Endothelial cell of umbilical vein (primary cell): Measurements from ENCODE around the gene KRTAP4-9. TPM values are rescaled to one million over a fixed set of nuclear protein-coding genes. Genes with fewer than 3 reads are reported as not detected.
"Not testable (repeated sequence)": the region's sequence is repeated elsewhere in the genome, so short reads cannot be mapped to it uniquely, and the experiment has no call there.

ENCODE experiments used
- BruUV-seq: library from RNA; stranded (reverse); fragments of 400-500 nt; replicated peaks from 2 replicates; lab custom pipeline; 2021; lab: Mats Ljungman, UMichigan
- CTCF ChIA-PET: fragments of 300-600, 350-600 bp; sonication (Branson Sonifier 250); formaldehyde crosslinking; loops from one replicate; lab custom pipeline; 2021; ENCODE audit warnings: antibody characterized with exemption, inconsistent platforms; lab: Charles Lee
- POLR2A ChIA-PET: fragments of 300-600, 350-600 bp; sonication (Branson Sonifier 250); formaldehyde crosslinking; loops from one replicate; lab custom pipeline; 2021; ENCODE audit warnings: antibody characterized with exemption, inconsistent platforms; lab: Charles Lee
- DNase-seq: peaks from one replicate; pipeline ENCODE4 v3.0.0-alpha.2; 2011; ENCODE audit warnings: low read depth, low spot score
- FAIRE-seq: peaks from 2 replicates; lab custom pipeline; 2011; peaks lifted over from hg19 to GRCh38; lab: Jason Lieb, UNC
- H2AFZ ChIP-seq: 2 replicates; pipeline ENCODE4 v1.6.0; 2012; ENCODE audit warnings: low read depth, low read length, control low read depth, inconsistent platforms
- H3K27ac ChIP-seq: 2 replicates; pipeline ENCODE4 v1.5.1; 2011; ENCODE audit warnings: low read depth, mild to moderate bottlenecking, control low read depth, low read length, moderate library complexity; ENCODE audit not compliant: insufficient read depth
- H3K27me3 ChIP-seq, 2 experiments: 2 replicates each; pipeline versions ENCODE4 v1.6.0 to v1.6.1; 2011; ENCODE audit warnings: low read length in 2 of 2, mixed read lengths in 1 of 2; ENCODE audit not compliant: control insufficient read depth in 2 of 2, insufficient read depth in 2 of 2
- H3K36me3 ChIP-seq, 2 experiments: 2 replicates in 1 of 2; 3 replicates in 1 of 2; pipeline ENCODE4 v1.5.1; 2011; ENCODE audit warnings: low read length in 2 of 2, mild to moderate bottlenecking in 1 of 2, moderate library complexity in 1 of 2; ENCODE audit not compliant: control insufficient read depth in 2 of 2, insufficient read depth in 2 of 2; ENCODE audit errors: extremely low read depth in 1 of 2
- H3K4me1 ChIP-seq: 3 replicates; pipeline ENCODE4 v1.5.1; 2011; ENCODE audit warnings: mild to moderate bottlenecking, low read length; ENCODE audit not compliant: control insufficient read depth, insufficient read depth; ENCODE audit errors: extremely low read depth
- H3K4me2 ChIP-seq: 2 replicates; pipeline ENCODE4 v1.6.1; 2011; ENCODE audit warnings: low read length, control low read depth, mixed read lengths; ENCODE audit not compliant: insufficient read depth
- H3K4me3 ChIP-seq, 3 experiments: fragments of 200-600 bp in 1 of 3; sonication (generic), shearing (Covaris generic) in 1 of 3; replicated peaks in 1 of 3; 2 replicates each; pipeline ENCODE4 v1.5.1; 2011 to 2016; ENCODE audit warnings: control low read depth in 3 of 3, low read length in 3 of 3, mild to moderate bottlenecking in 2 of 3, inconsistent platforms in 1 of 3, low read depth in 1 of 3, moderate library complexity in 1 of 3; ENCODE audit not compliant: insufficient read depth in 1 of 3
- H3K79me2 ChIP-seq: 2 replicates; pipeline ENCODE4 v1.6.0; 2012; ENCODE audit warnings: low read length, inconsistent platforms; ENCODE audit not compliant: control insufficient read depth, insufficient read depth
- H3K9ac ChIP-seq: replicated peaks from 2 replicates; pipeline ENCODE3; 2011; ENCODE audit warnings: low read length, control low read depth; ENCODE audit not compliant: insufficient read depth; ENCODE audit errors: extremely low read depth
- H3K9me1 ChIP-seq: replicated peaks from 3 replicates; pipeline ENCODE4 v1.6.0; 2011; ENCODE audit warnings: mild to moderate bottlenecking, low read length; ENCODE audit not compliant: control insufficient read depth, insufficient read depth; ENCODE audit errors: extremely low read depth
- H3K9me3 ChIP-seq: replicated peaks from 2 replicates; pipeline ENCODE4 v1.5.1; 2012; ENCODE audit warnings: low read length, inconsistent platforms; ENCODE audit not compliant: control insufficient read depth, insufficient read depth
- H4K20me1 ChIP-seq: replicated peaks from 2 replicates; pipeline ENCODE3; 2011; ENCODE audit warnings: mild to moderate bottlenecking, low read length; ENCODE audit not compliant: control insufficient read depth, insufficient read depth; ENCODE audit errors: extremely low read depth
- EZH2 ChIP-seq: IDR thresholded peaks from 2 replicates; pipeline ENCODE4 v1.6.1; 2012; ENCODE audit warnings: borderline replicate concordance, low read depth, mild to moderate bottlenecking, moderate library complexity, low read length, inconsistent platforms; ENCODE audit not compliant: severe bottlenecking
- FOS ChIP-seq: IDR thresholded peaks from 2 replicates; pipeline ENCODE4 v1.6.1; 2011; ENCODE audit warnings: mild to moderate bottlenecking, low read length, moderate library complexity, borderline replicate concordance; ENCODE audit not compliant: insufficient read depth
- POLR2AphosphoS5 ChIP-seq: IDR thresholded peaks from 2 replicates; pipeline ENCODE4 v1.6.1; 2012; ENCODE audit warnings: low read depth, mild to moderate bottlenecking, control low read depth, low read length, moderate library complexity; ENCODE audit not compliant: insufficient read depth
- dilution Hi-C: fragments of 300-500 bp; cut with MboI; formaldehyde crosslinking; loops from one replicate; pipeline ENCODE4 v1.15.0; 2019; ENCODE audit warnings: low sequenced_read_pairs; ENCODE audit not compliant: extremely low pct_ligation_motif_present
- intact Hi-C: fragments of 100-400 bp; cut with micrococcal nuclease; formaldehyde crosslinking; loops from one replicate; pipeline ENCODE4 v1.10.0; 2022
- polyA plus RNA-seq, 4 experiments: library from polyadenylated mRNA; depleted of rRNA in 3 of 4; stranded (reverse) in 3 of 4; unstranded in 1 of 4; fragments of >200 nt; gene quantifications; 2 replicates each; pipeline versions ENCODE4 v1.2.1 to v1.2.3, GENCODE V29; 2011 to 2012; ENCODE audit warnings: missing spikeins in 1 of 4
- total RNA-seq: library from RNA; stranded (reverse); gene quantifications from 2 replicates; pipeline ENCODE4 v1.2.3, GENCODE V29; 2021
- TF ChIP-seq, protein P1 (sequence below), 2 donors: IDR thresholded peaks; 1 replicate in 1 of 2; 2 replicates in 1 of 2; pipeline ENCODE4 v1.5.1; 2011; ENCODE audit warnings: low read length in 2 of 2, mild to moderate bottlenecking in 2 of 2, moderate library complexity in 2 of 2, control low read depth in 1 of 2, inconsistent platforms in 1 of 2, low read depth in 1 of 2; ENCODE audit not compliant: insufficient read depth in 1 of 2; ENCODE audit errors: extremely low read depth in 1 of 2

Gene KRTAP4-9
- total and polyA plus RNA-seq, 2 donors (not counting 3 experiments of a cell fraction or from before 2014, with no cell fraction given), result not detected

DNA sequence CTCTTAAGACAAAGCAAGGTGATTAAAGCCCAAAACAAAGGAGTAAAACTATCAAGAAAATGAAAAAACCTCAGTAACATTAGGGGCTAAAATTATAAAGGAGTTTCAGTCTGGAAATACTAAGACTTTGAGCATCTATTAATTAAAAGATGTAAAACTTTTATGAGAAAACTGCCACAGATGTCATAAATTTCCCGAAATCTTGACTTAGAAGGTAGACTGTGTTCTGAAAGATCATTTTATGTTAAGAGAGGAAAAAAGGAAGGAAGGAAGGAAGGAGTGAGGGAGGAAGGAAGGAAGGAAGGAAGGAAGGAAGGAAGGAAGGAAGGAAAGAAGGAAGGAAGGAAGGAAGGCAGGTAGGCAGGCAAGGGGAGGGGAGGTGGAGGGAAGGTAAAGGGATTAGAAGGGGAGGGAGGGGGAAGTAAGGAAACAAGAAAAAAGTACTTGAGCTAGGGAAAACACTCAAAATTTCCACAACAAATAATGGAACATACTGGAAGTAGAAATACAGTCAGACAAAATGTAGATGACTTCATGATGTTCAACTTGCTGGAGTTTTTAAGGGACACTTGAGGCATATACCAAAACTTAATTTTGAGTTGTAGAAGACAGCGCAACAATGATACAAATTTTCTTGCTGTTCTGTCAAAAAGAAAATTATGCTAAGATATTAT lies 42.5 kb downstream of the KRTAP4-9 start:
- no peaks in the 10 kb centered on the region for H4K20me1 ChIP-seq
- no peak overlapping the region for H3K27ac ChIP-seq
- H3K4me1 ChIP-seq, result no peaks in the 10 kb centered on the region
- FAIRE-seq (no peak), DNase-seq (no peak)
- H3K36me3 ChIP-seq, result no peaks in the 10 kb centered on the region
- no peak overlapping the region for H3K9ac ChIP-seq
- no peak overlapping the region for H2AFZ ChIP-seq
- H3K79me2 ChIP-seq, result no peaks in the 10 kb centered on the region
- no TSS peak for BruUV-seq
- H3K9me1 ChIP-seq, result no peaks in the 10 kb centered on the region
- no peak overlapping the region for H3K4me2 ChIP-seq
- no peaks in the 10 kb centered on the region for H3K9me3 ChIP-seq
- H3K27me3 ChIP-seq, result no peaks in the 10 kb centered on the region
- ChIA-PET CTCF (interaction anchor here (1.3 kb wide), 1 partner anchor 241 kb away, joined by 4 read pairs; no protein-coding TSS in a partner anchor), POLR2A (no interaction called here)
- TF ChIP-seq POLR2AphosphoS5 (no peak), EZH2 (no peak), FOS (no peak)
- TF ChIP-seq, protein P1, sequence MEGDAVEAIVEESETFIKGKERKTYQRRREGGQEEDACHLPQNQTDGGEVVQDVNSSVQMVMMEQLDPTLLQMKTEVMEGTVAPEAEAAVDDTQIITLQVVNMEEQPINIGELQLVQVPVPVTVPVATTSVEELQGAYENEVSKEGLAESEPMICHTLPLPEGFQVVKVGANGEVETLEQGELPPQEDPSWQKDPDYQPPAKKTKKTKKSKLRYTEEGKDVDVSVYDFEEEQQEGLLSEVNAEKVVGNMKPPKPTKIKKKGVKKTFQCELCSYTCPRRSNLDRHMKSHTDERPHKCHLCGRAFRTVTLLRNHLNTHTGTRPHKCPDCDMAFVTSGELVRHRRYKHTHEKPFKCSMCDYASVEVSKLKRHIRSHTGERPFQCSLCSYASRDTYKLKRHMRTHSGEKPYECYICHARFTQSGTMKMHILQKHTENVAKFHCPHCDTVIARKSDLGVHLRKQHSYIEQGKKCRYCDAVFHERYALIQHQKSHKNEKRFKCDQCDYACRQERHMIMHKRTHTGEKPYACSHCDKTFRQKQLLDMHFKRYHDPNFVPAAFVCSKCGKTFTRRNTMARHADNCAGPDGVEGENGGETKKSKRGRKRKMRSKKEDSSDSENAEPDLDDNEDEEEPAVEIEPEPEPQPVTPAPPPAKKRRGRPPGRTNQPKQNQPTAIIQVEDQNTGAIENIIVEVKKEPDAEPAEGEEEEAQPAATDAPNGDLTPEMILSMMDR (IDR thresholded peaks at IDR 0.05; ENCODE audit: extremely low read depth in 1 of 2, insufficient read depth in 1 of 2, low read depth in 1 of 2, low read length in 2 of 2), result no peak
- dilution Hi-C loops, result no loop called here
- no peak overlapping the region for H3K4me3 ChIP-seq
- intact Hi-C loops, result no loop called here

DNA sequence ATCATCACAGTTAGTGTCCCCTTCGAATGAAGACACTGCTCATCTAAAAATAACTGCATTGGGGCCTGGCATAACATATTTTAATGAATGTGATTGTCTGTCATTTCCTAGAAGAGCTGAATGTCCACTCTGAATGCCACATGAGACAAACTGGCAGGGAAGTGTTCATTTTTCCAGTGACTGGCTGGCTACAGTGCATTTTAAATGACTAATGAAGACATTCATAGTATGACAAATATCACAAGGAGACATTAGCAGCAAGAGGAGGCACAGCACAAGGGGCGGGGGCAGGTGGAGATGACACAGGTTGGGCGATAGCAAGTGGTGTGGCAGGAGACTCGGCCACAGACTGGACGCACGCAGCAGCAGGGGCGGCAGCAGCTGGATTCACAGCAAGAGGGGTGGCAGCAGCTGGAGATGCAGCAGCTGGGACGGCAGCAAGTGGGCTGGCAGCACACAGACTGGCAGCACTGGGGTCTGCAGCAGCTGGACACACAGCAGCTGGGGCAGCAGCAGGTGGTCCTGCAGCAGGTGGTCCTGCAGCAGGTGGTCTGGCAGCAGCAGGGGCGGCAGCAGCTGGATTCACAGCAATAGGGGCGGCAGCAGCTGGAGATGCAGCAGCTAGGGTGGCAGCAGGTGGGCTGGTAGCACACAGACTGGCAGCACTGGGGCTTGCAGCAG lies 43.9 kb downstream of the KRTAP4-9 start:
- H3K9ac ChIP-seq, dilution Hi-C loops, H3K4me3 ChIP-seq, H3K4me2 ChIP-seq, H3K79me2 ChIP-seq, H3K9me1 ChIP-seq, H4K20me1 ChIP-seq, intact Hi-C loops, H3K9me3 ChIP-seq, H3K27me3 ChIP-seq, CTCF ChIA-PET, DNase-seq, BruUV-seq, FAIRE-seq, H3K36me3 ChIP-seq, H3K27ac ChIP-seq, H2AFZ ChIP-seq, H3K4me1 ChIP-seq, POLR2A ChIA-PET: not testable (repeated sequence)
